Activated CD8-positive, alpha-beta memory T cell treated with anti-CD3 and anti-CD28 coated beads, Interleukin-2, amount 50 U/mL, for 48 hours (primary cell): Measurements from ENCODE around the gene CABCOCO1.
"Not testable (repeated sequence)": the region's sequence is repeated elsewhere in the genome, so short reads cannot be mapped to it uniquely, and the experiment has no call there.

Experiments
- DNase-seq: peaks from one replicate; pipeline ENCODE4 v3.0.0-alpha.2; 2020

CABCOCO1 gene

GRCh38 chr10:61721431-61721830, 58.7 kb downstream of the CABCOCO1 start:
- no peak for DNase-seq

DNA sequence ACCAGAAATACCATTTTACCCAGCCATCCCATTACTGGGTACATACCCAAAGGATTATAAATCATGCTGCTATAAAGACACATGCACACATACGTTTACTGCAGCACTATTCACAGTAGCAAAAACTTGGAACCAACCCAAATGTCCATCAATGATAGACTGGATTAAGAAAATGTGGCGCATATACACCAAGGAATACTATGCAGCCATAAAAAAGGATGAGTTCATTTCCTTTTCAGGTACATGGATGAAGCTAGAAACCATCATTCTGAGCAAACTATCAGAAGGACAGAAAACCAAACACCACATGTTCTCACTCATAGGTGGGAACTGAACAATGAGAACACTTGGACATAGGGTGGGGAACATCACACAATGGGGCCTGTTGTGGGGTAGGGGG, 62.5 kb downstream of the CABCOCO1 start:
- not testable (repeated sequence) for DNase-seq

- no peak for DNase-seq
These were observed 66.9 kb downstream of the CABCOCO1 start for GRCh38 chr10:61729596-61729995.

DNA sequence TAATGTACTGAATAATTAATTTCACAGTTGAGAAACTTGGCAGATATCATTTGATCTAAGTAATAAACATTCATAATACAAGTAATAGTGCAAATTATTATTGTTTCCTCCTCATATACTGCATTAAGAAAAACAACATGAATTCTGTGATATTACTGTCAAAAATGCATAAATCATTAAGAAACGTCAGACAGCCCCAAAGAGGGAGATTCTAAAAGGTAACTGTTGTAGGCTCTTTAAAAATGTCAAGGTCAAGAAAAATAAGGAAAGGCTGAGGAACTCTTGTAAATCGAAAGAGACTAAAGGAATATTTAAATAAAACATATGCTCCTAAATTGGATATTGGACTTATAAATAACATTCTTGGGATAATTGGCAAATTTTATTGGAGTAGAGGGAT, 67.9 kb downstream of the CABCOCO1 start:
- no peak for DNase-seq

DNA sequence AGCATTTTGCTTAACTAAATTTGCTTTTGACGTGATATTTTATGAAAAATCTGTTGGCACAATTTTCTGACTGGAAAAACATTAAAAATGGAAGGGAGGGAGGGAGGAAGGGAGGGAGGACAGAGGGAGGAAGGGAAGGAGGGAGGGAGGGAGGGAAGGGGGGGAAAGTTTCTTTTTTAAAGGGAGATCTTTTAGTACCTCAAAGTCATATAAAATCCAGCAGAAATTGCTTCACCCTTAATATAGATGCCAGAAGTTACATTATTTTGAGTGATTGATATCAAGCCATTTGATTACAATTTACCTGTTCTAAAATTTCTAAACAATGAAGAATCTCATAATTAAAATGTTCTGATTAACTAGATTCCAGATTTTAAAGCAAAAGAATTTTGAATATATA, 68.9 kb downstream of the CABCOCO1 start:
- DNase-seq: no peak

- no peak for DNase-seq
These were observed 70.0 kb downstream of the CABCOCO1 start for GRCh38 chr10:61732629-61733278.

DNA sequence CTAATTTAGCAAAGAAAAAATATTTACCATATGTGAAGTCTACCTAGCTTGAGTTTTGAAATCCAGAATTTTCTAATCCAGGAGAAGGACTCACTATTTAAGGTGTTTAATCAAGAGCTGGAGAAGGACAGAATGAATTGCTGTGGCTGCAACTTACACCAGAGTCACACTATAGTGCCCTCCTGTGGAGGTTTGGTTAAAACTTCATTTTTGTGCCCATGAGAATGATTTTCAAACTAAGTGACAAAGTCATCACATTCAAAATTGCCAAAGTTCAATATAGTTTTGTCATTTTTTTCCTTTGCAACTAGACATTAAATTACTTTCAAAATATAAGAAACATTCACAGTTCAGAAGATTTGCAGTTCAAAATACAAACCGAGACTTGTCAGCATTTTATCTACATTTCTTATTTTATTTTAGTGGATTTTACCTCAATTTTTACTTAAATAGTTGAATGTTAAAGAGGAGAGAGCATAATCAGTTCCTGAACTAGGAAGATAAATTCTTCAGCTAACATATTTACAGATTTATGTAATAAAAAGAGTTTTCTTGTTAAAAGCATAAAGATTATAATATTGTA, 70.7 kb downstream of the CABCOCO1 start:
- no peak for DNase-seq

GRCh38 chr10:61735882-61736281, 73.2 kb downstream of the CABCOCO1 start:
- DNase-seq: no peak

- not testable (repeated sequence) for DNase-seq
These were observed 74.7 kb downstream of the CABCOCO1 start for GRCh38 chr10:61737455-61737854.

- DNase-seq: no peak
These were observed 80.1 kb downstream of the CABCOCO1 start for GRCh38 chr10:61742812-61743211.

DNA sequence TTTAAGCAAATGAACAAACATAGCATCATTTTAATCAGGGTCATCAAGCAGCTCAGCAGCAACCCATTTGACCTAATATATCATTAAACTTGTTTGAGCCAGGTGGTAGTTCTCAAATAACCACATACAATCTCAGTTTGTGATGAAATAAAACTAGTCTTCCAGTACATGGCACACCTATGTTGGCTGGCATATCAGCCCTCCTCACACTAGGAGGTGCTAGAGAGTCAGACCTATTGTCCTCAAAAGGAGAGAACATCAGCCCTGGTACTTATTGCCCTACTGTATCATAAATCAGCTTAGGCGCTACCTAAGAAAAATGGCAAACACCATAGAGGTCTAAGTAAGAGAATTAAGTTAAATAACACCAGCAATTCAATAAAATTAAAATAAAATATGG, 81.7 kb downstream of the CABCOCO1 start:
- DNase-seq: no peak

GRCh38 chr10:61746377-61746776, 83.6 kb downstream of the CABCOCO1 start:
- DNase-seq: no peak

GRCh38 chr10:61747307-61747706, 84.6 kb downstream of the CABCOCO1 start:
- no peak for DNase-seq

- no peak for DNase-seq
These were observed 86.6 kb downstream of the CABCOCO1 start for GRCh38 chr10:61749291-61749690.

DNA sequence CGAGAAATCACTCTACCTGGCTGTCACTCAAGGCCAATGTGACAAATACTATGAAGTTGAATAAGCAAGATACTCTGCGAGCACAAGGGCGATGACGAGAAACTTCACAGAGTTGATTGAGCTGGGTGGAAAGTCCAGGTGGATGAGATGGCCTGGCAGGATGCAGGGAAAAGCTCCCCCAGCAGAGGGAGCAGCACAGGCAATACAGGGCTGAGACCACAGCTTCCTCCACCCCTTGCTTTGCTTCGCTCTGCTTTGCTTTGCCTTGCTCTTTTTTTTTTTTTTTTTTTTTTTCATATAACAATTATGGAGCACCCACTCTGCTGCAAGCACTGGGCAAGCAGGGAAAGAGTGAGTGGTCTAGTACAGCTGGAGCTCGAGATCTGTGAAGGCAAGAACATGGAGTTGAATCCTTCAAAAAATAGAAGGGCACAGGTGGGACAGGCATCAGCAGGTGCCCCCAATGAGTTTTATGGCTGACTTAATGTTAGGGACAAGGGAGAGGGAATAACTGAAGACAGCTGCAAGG, 88.3 kb downstream of the CABCOCO1 start:
- peak; percentile 79 for DNase-seq

DNA sequence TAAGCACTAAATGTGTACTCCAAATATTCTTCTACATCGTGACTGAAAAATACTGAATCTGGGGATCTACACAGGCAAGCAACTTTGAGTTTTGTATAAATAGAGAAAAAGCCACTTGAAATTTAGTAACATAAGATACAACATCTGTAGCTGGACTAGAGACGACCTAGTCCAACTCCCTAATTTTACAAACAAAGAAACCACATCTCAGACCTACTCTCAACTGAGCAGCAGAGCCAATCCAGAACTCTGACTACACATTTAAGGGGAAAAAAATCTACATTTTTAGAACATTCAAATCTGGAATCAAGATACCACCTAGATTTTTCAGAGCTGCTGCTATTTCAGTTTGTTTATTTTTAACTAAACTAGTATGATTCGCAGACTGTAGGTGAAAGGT, 88.9 kb downstream of the CABCOCO1 start:
- DNase-seq: no peak

DNA sequence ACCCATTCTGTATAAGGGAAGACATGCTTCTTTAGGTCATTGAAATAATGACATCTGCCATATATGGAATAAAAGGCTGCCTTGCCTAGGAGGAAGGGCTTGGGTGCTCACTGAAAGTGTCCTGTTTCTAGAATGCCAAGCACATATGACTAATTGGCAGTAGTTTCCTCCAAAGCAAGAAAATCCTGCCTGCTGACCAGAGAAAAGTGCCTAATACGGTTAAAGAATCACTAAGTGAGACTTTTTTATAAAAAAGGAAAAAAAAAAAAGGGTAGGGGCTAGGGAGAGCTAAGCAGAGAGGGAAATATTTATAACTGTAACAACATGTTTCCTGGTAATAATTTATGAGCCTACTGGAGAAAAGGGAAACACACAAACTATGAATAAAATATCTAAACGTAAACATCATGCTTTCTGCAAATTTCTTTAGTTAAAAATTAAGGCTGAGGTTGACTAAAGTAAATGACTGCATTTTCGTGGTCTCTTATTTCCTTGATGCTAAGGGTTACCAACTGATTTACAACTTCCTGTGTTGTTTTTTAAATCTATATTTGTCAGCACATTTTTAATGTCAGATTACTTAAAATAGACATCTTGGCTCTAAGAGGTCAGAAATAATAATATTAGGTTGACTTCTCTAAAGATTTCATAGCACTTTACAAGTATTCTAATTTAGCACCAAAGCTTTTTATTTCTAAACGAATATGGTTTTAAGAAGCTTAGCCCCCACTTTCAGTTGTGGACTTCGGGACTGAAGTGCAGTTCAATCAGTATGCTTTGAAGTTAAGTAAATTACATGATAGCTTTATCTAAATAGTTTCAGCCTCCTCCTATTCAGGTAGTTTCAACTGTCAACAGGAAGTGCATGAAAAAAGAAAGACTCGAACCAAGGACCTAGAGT, 89.6 kb downstream of the CABCOCO1 start:
- no peak for DNase-seq

GRCh38 chr10:61753453-61753852, 90.7 kb downstream of the CABCOCO1 start:
- no peak for DNase-seq

- no peak for DNase-seq
These were observed 92.1 kb downstream of the CABCOCO1 start for GRCh38 chr10:61754587-61755550.

DNA sequence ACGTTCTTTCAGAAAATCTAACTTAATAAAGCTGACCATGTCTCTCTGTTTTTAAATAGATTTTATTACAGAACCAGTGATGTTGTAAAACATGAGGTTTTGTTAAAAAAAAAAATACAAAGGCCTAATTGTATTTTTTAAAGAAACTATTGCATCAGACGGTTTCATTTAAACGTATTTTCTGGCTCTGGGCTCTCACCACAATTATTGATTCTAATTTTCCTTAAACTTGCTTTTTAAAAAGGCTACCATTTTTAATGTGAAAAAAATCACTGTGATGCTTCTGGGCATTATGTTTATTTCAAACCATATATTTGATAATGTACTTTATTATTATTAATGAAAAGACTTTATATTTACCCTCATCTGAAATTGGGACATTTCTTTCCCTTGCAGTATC, 94.3 kb downstream of the CABCOCO1 start:
- DNase-seq: no peak

DNA sequence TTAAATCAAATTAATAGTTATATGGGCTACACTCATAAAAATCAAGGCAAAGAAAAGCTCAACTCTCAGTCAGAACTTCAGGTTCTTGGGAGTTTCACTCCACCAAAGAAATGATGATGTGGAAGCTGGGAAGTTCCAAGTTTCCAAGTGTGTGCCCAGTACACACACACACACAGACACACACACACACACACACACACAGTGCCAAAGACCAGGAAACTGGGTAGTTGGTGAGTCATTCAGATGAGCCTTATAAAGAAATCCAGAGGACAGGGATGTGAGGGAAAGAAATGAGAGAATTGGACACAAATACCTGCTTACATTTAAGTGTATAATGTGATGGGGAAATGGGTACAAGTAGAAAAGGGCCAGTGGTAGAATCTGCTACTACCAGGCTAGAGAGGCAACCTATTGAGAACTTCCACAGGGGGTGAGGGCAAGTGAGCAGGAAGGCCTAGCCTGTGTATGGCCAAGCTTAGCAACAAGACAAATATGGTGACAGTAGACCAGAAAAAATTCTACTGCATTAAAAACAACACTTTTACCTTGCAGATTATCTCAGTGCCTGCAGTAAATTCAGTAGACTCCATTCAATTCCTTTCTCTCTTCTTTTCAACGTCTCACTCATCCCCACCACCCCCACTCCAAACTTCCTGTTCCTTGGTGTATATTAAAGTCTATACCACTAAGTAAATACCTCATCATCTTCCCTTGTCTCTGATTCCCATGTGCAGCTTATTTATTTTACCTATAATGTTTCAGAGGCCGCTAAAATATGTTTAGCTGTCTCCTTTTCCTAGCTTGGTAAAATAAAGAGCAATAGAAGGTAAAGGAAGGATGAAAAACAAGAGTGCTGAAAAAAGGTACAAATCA, 95.0 kb downstream of the CABCOCO1 start:
- DNase-seq: no peak
